Activated CD4-positive, alpha-beta T cell treated with anti-CD3 and anti-CD28 coated beads for 36 hours (primary cell): ENCODE data around the gene GALNT1. TPM values are rescaled to one million over a fixed set of nuclear protein-coding genes. Genes with fewer than 3 reads are reported as not detected.

ENCODE experiments used
- ATAC-seq: fragments of 200-7000 bp; cut with Tn5 transposase; one replicate; pipeline ENCODE4 v1.10.0; 2021; ENCODE audit warnings: mild to moderate bottlenecking, moderate library complexity
- CTCF ChIA-PET: fragments of 350-600 bp; sonication (Branson Sonifier 250); formaldehyde crosslinking; loops from one replicate; lab custom pipeline; 2021; ENCODE audit warnings: antibody characterized with exemption; lab: Charles Lee
- POLR2A ChIA-PET: fragments of 350-600 bp; sonication (Branson Sonifier 250); formaldehyde crosslinking; loops from one replicate; lab custom pipeline; 2021; ENCODE audit warnings: antibody characterized with exemption, inconsistent platforms; lab: Charles Lee
- DNase-seq: peaks from one replicate; pipeline ENCODE4 v3.0.0-alpha.2; 2020
- H3K27ac Mint-ChIP-seq: one replicate; pipeline ENCODE4 v1.8.0; 2021; ENCODE audit warnings: mixed read lengths
- H3K27me3 Mint-ChIP-seq: one replicate; pipeline ENCODE4 v1.8.0; 2021; ENCODE audit warnings: mixed read lengths
- H3K36me3 Mint-ChIP-seq: one replicate; pipeline ENCODE4 v1.8.0; 2021; ENCODE audit warnings: low read depth, mixed read lengths
- H3K4me1 Mint-ChIP-seq: one replicate; pipeline ENCODE4 v1.8.0; 2021; ENCODE audit warnings: mixed read lengths
- H3K4me3 Mint-ChIP-seq: one replicate; pipeline ENCODE4 v1.8.0; 2021; ENCODE audit warnings: mild to moderate bottlenecking, moderate library complexity, mixed read lengths
- H3K9me3 Mint-ChIP-seq: one replicate; pipeline ENCODE4 v1.8.0; 2021; ENCODE audit warnings: low read depth, mixed read lengths
- intact Hi-C, 2 experiments: fragments of 100-400 bp; cut with DNase I in 1 of 2; cut with micrococcal nuclease in 1 of 2; formaldehyde crosslinking; loops; one replicate each; pipeline versions ENCODE4 v1.14.2 to v1.15.1; 2022 to 2024; cut with DNase I, micrococcal nuclease
- total RNA-seq, 2 experiments: library from RNA; stranded (reverse); gene quantifications; one replicate each; pipeline ENCODE4 v1.2.3, GENCODE V29; 2021

Gene GALNT1
- total RNA-seq, 2 experiments from 2014 or later, result 22.5 to 35.8 TPM

- H3K4me3 Mint-ChIP-seq, result no peak overlapping the region
- H3K4me1 Mint-ChIP-seq, result no peaks in the 10 kb centered on the region
- CTCF ChIA-PET, result no interaction called here
- ATAC-seq (no peak), DNase-seq (no peak)
- H3K36me3 Mint-ChIP-seq, result no peaks in the 10 kb centered on the region
- intact Hi-C loops, result no loop called here
- peaks cover 8% of the 10 kb centered on the region for H3K9me3 Mint-ChIP-seq
- POLR2A ChIA-PET, result no interaction called here
- peaks cover 16% of the 10 kb centered on the region for H3K27me3 Mint-ChIP-seq
- no peak overlapping the region for H3K27ac Mint-ChIP-seq
Observed at GRCh38 chr18:35740656-35741055, 159.1 kb downstream of the GALNT1 start.

GRCh38 chr18:35743916-35744315 is 162.4 kb downstream of the GALNT1 start:
- no peak overlapping the region for H3K27ac Mint-ChIP-seq
- peaks cover 14% of the 10 kb centered on the region for H3K27me3 Mint-ChIP-seq
- CTCF ChIA-PET, result interaction anchor here (0.7 kb wide), 1 partner anchor 302 kb away, joined by 3 read pairs; no protein-coding TSS in a partner anchor
- ATAC-seq (no peak), DNase-seq (no peak)
- H3K36me3 Mint-ChIP-seq, result no peaks in the 10 kb centered on the region
- peaks cover 7% of the 10 kb centered on the region for H3K9me3 Mint-ChIP-seq
- no peaks in the 10 kb centered on the region for H3K4me1 Mint-ChIP-seq
- POLR2A ChIA-PET, result no interaction called here
- H3K4me3 Mint-ChIP-seq, result no peak overlapping the region
- intact Hi-C loops, result no loop called here

- intact Hi-C loops, result no loop called here
- Mint-ChIP-seq H3K9me3 (peaks cover 5% of the 10 kb centered on the region), H3K4me1 (no peaks in the 10 kb centered on the region), H3K36me3 (no peaks in the 10 kb centered on the region), H3K27ac (no peak overlapping the region), H3K4me3 (no peak overlapping the region), H3K27me3 (peaks cover 11% of the 10 kb centered on the region)
- ATAC-seq (no peak), DNase-seq (no peak)
- ChIA-PET CTCF (no interaction called here), POLR2A (no interaction called here)
Observed at GRCh38 chr18:35745814-35746213, 164.3 kb downstream of the GALNT1 start.

GRCh38 chr18:35746826-35747339 is 165.3 kb downstream of the GALNT1 start:
- intact Hi-C loops, result no loop called here
- DNase-seq (no peak), ATAC-seq (no peak)
- no peaks in the 10 kb centered on the region for H3K4me1 Mint-ChIP-seq
- H3K27me3 Mint-ChIP-seq, result peaks cover 10% of the 10 kb centered on the region
- ChIA-PET POLR2A (no interaction called here), CTCF (no interaction called here)
- peaks cover 5% of the 10 kb centered on the region for H3K9me3 Mint-ChIP-seq
- no peak overlapping the region for H3K27ac Mint-ChIP-seq
- H3K4me3 Mint-ChIP-seq, result no peak overlapping the region
- H3K36me3 Mint-ChIP-seq, result no peaks in the 10 kb centered on the region

- ATAC-seq (no peak), DNase-seq (no peak)
- Mint-ChIP-seq H3K36me3 (no peaks in the 10 kb centered on the region), H3K27ac (no peak overlapping the region), H3K4me3 (no peak overlapping the region), H3K9me3 (peaks cover 5% of the 10 kb centered on the region), H3K4me1 (no peaks in the 10 kb centered on the region), H3K27me3 (peaks cover 8% of the 10 kb centered on the region)
- ChIA-PET POLR2A (no interaction called here), CTCF (no interaction called here)
- intact Hi-C loops, result no loop called here
Observed at GRCh38 chr18:35747894-35748472, 166.4 kb downstream of the GALNT1 start.

GRCh38 chr18:35749701-35750100 is 168.2 kb downstream of the GALNT1 start:
- intact Hi-C loops, result no loop called here
- peaks cover 5% of the 10 kb centered on the region for H3K9me3 Mint-ChIP-seq
- ATAC-seq (no peak), DNase-seq (no peak)
- no peak overlapping the region for H3K4me3 Mint-ChIP-seq
- no peaks in the 10 kb centered on the region for H3K36me3 Mint-ChIP-seq
- POLR2A ChIA-PET, result no interaction called here
- no peak overlapping the region for H3K27ac Mint-ChIP-seq
- H3K27me3 Mint-ChIP-seq, result peaks cover 4% of the 10 kb centered on the region
- H3K4me1 Mint-ChIP-seq, result no peaks in the 10 kb centered on the region
- CTCF ChIA-PET, result interaction anchor here (0.7 kb wide), 1 partner anchor 17 kb away, joined by 4 read pairs; no protein-coding TSS in a partner anchor

- Mint-ChIP-seq H3K9me3 (peaks cover 2% of the 10 kb centered on the region), H3K4me3 (no peak overlapping the region), H3K4me1 (no peaks in the 10 kb centered on the region), H3K27ac (no peak overlapping the region), H3K27me3 (peaks cover 4% of the 10 kb centered on the region), H3K36me3 (no peaks in the 10 kb centered on the region)
- intact Hi-C loops, result no loop called here
- DNase-seq, result no peak
- ATAC-seq, result no peak
- POLR2A ChIA-PET, result no interaction called here
- CTCF ChIA-PET, result no interaction called here
Observed at GRCh38 chr18:35750929-35751328, 169.4 kb downstream of the GALNT1 start.

GRCh38 chr18:35753306-35753910 is 171.9 kb downstream of the GALNT1 start:
- H3K9me3 Mint-ChIP-seq, result no peaks in the 10 kb centered on the region
- ATAC-seq (no peak), DNase-seq (no peak)
- no peak overlapping the region for H3K27ac Mint-ChIP-seq
- no peak overlapping the region for H3K4me3 Mint-ChIP-seq
- H3K36me3 Mint-ChIP-seq, result no peaks in the 10 kb centered on the region
- H3K4me1 Mint-ChIP-seq, result no peaks in the 10 kb centered on the region
- intact Hi-C loops, result no loop called here
- ChIA-PET CTCF (interaction anchor here (0.9 kb wide), 1 partner anchor 197 kb away, joined by 3 read pairs; no protein-coding TSS in a partner anchor), POLR2A (no interaction called here)
- no peaks in the 10 kb centered on the region for H3K27me3 Mint-ChIP-seq

GRCh38 chr18:35754464-35754863 is 172.9 kb downstream of the GALNT1 start:
- DNase-seq, result no peak
- no peak overlapping the region for H3K27ac Mint-ChIP-seq
- no peak for ATAC-seq
- H3K9me3 Mint-ChIP-seq, result no peaks in the 10 kb centered on the region
- H3K27me3 Mint-ChIP-seq, result peaks cover 6% of the 10 kb centered on the region
- POLR2A ChIA-PET, result no interaction called here
- no peaks in the 10 kb centered on the region for H3K4me1 Mint-ChIP-seq
- CTCF ChIA-PET, result interaction anchor here (0.7 to 0.9 kb wide), 2 partner anchors 13 to 196 kb away, joined by 3 read pairs; no protein-coding TSS in a partner anchor
- no peaks in the 10 kb centered on the region for H3K36me3 Mint-ChIP-seq
- H3K4me3 Mint-ChIP-seq, result no peak overlapping the region
- intact Hi-C loops, result no loop called here

GRCh38 chr18:35755369-35755768 is 173.8 kb downstream of the GALNT1 start:
- no peaks in the 10 kb centered on the region for H3K36me3 Mint-ChIP-seq
- intact Hi-C loops, result loop anchor here in 1 of 2 experiments (5.0 kb wide), 2 partner anchors 168 to 368 kb away; no protein-coding TSS in a partner anchor
- H3K9me3 Mint-ChIP-seq, result no peaks in the 10 kb centered on the region
- H3K4me3 Mint-ChIP-seq, result no peak overlapping the region
- DNase-seq (no peak), ATAC-seq (no peak)
- H3K27me3 Mint-ChIP-seq, result peaks cover 8% of the 10 kb centered on the region
- ChIA-PET POLR2A (no interaction called here), CTCF (interaction anchor here (0.8 to 1.7 kb wide), 4 partner anchors 24 to 529 kb away, joined by 3 to 13 read pairs (median 4); no protein-coding TSS in a partner anchor)
- no peaks in the 10 kb centered on the region for H3K4me1 Mint-ChIP-seq
- H3K27ac Mint-ChIP-seq, result no peak overlapping the region

- CTCF ChIA-PET, result interaction anchor here (0.6 to 1.7 kb wide), 21 partner anchors 11 to 528 kb away, joined by 3 to 22 read pairs (median 3); no protein-coding TSS in a partner anchor
- Mint-ChIP-seq H3K27me3 (peaks cover 8% of the 10 kb centered on the region), H3K4me3 (no peak overlapping the region), H3K27ac (no peak overlapping the region), H3K9me3 (no peaks in the 10 kb centered on the region), H3K36me3 (no peaks in the 10 kb centered on the region), H3K4me1 (no peaks in the 10 kb centered on the region)
- POLR2A ChIA-PET, result interaction anchor here (0.6 kb wide), 2 partner anchors 8 to 17 kb away, joined by 3 read pairs; no protein-coding TSS in a partner anchor
- ATAC-seq (peak; percentile 68), DNase-seq (peak; percentile 72)
- intact Hi-C loops, result loop anchor here (1.0 to 5.0 kb wide), 6 partner anchors 169 to 528 kb away; no protein-coding TSS in a partner anchor
Observed at GRCh38 chr18:35756506-35757117, 175.1 kb downstream of the GALNT1 start.
